GM12874 (cell line): ENCODE data around the gene STIM1.

Experiments
- TF ChIP-seq, protein P1 (sequence below): IDR thresholded peaks from 2 replicates; pipeline ENCODE4 v1.5.1; 2011; ENCODE audit warnings: low read depth, mild to moderate bottlenecking, control low read depth, low read length, moderate library complexity; ENCODE audit not compliant: insufficient read depth

The STIM1 gene

DNA sequence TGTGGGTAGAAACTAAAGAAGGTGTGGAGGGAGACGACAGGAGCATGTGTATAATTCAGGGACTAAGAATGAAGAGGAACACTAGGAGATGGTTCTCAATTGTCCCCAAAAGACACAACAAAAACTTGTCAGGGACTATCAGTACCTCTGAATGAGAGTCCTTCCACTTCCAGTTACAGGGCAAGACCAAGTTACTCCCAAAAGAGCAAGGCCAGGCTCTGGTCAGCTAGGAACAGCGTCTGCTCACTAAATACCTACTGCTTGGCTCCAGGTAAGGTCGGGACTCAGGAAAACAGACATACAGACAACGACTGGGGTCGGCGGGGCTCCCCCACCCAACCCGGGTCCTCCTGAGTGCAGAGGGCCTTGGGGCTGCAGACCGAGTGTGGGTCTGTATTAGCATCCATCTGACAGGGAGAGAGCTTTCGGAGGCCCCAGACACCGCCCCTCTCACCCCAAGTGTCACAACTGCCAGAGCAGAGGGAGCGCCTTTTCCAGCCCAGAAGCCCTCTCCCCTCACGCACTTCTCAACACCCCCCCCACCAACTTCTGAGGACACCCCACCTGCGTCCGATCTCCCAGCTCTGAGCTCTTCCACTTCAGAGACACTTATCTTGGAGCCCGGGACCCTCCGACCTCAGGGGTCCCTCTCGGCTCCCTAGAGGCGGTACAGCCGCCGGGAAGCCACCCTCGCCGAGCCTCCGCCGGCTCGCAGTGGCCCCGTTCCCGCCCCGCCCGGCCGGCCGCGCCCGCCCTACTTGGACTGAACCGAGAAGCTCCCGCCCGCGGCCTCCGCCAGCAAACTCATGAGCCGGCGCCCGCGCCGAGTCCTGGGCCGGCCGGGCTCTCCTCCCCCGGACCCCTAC is 15.2 kb upstream of the STIM1 start:
- TF ChIP-seq, protein P1, sequence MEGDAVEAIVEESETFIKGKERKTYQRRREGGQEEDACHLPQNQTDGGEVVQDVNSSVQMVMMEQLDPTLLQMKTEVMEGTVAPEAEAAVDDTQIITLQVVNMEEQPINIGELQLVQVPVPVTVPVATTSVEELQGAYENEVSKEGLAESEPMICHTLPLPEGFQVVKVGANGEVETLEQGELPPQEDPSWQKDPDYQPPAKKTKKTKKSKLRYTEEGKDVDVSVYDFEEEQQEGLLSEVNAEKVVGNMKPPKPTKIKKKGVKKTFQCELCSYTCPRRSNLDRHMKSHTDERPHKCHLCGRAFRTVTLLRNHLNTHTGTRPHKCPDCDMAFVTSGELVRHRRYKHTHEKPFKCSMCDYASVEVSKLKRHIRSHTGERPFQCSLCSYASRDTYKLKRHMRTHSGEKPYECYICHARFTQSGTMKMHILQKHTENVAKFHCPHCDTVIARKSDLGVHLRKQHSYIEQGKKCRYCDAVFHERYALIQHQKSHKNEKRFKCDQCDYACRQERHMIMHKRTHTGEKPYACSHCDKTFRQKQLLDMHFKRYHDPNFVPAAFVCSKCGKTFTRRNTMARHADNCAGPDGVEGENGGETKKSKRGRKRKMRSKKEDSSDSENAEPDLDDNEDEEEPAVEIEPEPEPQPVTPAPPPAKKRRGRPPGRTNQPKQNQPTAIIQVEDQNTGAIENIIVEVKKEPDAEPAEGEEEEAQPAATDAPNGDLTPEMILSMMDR = no peak

DNA sequence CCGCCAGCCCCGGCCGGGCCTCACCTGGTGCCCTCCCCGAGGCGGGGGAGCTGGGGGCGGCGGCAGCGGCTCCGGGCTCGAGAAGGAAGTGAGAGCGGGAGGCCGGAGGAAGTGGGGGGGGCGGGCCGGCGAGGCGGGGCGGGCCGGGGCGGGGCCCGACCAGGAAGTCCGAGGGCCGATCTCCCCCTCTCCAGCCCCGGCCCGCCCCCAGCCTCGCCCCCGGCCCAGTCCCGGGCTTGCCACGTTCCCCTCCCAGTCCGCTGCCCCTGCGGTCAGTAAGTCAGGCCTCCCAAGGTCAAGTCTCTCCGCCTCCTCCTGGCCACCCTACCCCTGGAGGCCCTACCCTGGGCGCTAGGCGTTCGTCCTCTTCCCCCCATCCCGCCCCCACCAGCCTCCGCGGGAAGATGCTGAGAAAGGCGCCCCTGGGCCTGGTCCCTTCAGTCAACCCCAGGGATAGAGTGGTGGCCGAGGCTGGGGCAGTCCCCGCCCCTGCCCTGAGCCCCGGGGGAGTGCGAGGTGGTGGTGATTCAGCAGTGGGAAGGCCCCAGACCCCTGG is 14.5 kb upstream of the STIM1 start, which contains the start of gene RHOG:
Gene RHOG, minus strand, starts transcription at position 90 of the 556 bp plus-strand sequence. CDS start 12,821 bp downstream, outside the sequence.
- TF ChIP-seq, protein P1 = no peak

DNA sequence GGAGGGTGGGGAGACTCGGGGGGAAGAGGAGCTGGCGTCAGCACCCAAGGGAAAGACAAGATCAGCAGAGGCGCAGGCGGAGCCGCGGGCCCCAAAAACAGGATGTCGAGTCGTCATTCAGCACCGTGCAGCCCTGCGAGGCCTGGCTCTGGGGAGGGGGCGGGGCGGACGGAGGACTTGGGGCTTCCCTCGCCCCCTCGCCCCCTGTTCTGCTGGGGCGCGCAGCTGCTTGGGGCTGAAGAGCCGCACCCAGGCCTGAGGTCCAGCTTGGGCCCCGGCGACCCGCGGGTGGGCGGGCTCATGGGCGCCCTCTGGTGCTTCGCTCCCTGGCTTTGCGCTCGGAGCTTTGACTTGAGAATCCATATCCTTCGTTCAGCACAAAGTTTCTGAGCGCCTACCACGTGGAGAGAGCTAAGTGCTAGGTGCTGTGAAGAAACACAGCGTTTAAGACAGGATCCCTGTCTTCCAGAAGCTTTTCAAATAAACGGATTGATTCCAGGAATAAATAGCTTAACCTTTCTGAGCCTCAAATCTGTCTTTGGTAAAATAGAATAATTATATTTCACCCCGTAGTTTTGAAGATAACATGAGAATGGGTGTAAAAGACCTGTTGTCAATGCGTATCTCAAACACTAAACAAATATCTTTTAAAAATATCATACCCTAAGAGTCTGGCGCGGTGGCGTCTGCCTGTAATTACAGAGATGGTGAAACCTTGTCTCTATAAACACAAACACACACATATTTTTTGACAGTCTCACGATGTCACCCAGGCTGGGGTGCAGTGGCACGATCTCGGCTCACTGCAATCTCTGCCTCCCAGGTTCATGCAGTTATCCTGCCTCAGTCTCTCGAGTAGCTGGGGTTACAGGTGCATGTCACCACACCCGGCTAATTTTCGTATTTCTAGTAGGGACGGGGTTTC is 13.8 kb upstream of the STIM1 start:
- TF ChIP-seq, protein P1 = peak; percentile 89

DNA sequence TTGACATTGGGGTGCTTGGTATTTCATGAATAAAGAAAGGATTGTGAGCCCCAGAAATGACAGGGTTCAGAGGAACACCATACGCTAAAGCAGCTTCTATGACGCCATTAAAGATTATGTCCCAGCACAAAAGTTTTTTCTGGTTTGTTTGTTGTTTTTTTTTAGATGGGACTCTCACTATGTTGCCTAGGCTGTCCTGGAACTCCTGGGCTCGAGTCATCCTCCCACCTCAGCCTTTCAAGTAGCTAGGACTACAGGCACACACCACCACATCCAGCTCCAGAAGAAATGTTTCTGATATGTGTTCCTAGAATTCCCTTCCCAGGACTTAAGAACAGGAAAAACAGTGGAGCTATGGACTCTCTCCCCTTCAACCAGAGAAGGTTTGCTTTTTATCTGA is 12.1 kb upstream of the STIM1 start:
- TF ChIP-seq, protein P1 = no peak

GRCh38 chr11:3845246-3845645 is 10.2 kb upstream of the STIM1 start:
- TF ChIP-seq, protein P1 = no peak

DNA sequence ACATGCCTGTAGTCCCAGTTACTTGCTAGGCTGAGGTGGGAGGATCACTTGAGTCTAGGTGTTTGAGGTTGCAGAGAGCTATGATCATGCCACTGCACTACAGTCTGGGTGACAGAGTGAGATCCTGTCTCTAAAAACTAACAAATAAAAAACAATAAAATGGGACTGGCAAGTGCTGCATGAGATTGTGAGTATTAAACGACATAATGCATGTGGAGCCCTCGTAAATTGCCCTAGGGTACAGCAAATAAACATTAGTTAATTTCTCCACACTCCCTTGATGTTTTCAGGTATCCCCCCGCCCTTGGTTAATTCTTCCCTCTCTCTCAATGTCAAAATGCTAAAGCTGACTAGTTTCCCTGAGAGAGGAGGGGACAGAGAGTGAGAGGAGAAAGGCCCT is 9.8 kb upstream of the STIM1 start:
- TF ChIP-seq, protein P1 = no peak

DNA sequence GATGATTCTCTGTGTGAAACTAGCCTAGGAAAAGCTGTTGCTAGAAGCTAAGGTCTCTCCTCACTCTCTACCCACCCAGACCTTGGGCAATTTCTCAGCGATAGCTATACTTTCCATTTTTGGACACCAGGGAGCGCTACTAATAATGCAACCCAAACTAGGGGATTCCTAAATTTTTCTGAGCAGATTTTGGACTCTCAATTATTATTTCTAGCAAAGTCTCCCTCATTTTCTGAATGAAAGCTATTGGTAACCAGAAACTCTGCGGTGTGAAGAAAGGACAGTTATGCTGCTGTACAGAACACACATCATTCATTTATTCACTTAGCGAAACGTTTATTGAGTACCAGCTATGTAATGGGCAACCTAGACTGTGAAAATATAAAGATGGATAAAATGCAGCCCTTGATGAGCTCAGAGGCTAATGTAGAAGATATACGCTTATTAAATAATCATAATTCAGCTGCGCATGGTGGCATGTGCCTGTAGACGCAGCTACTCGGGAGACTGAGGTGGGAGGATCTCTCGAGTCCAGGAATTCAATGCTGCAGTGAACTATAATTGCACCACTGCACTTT is 6.1 kb upstream of the STIM1 start:
- TF ChIP-seq, protein P1 = peak; percentile 43; the same call in 1 of the 2 replicates
